Measurements from ENCODE around the gene RPAP2. TPM values are rescaled to one million over a fixed set of nuclear protein-coding genes. Genes with fewer than 3 reads are reported as not detected.

Gene RPAP2
- total RNA-seq, 1 experiment from 2014 or later, result 19.8 TPM

DNA sequence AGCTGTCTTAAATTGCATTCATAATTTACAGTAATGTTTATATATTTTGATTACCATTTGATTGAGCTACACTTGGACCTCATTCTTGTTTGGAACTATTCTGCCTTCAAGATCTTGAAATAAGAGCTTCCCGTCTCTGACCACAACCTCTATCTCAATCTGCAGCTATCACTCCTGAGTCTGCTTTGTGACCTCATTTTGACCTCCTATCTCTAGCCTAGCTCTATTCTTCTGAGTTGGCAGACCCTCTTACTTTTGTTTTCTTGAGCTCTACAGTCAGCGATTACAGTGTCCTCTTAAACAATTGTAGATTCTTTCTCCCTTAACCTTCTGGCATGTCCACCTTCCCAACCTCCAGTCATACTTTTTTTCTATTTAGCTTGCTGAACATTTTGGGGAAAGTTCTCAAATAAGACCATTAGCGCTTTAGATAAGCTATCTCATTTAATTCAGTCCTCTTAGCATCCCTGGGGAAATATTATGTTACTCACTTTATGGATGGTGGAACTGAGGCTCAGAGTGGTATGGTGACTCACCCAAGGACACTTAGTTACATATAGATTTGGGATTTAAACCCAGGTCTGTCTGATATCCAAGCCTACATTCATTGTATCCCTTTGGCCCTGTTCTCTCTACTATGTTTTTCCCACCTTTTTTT lies 19.1 kb downstream of the RPAP2 start:
- Mint-ChIP-seq H3K9me3 (no peaks in the 10 kb centered on the region), H3K27ac (no peak overlapping the region), H3K27me3 (ENCODE audit: low read depth) (no peaks in the 10 kb centered on the region), H3K4me3 (no peak overlapping the region), H3K4me1 (no peaks in the 10 kb centered on the region), H3K36me3 (peaks cover 9% of the 10 kb centered on the region)
- CTCF ChIA-PET, result no interaction called here
- no peak for ATAC-seq
- POLR2A ChIA-PET, result no interaction called here
- TF ChIP-seq ZNF263 (CRISPR knock-in tag; IDR thresholded peaks at IDR 0.05; ENCODE audit: low read depth), result no peak
- TF ChIP-seq, protein P1, sequence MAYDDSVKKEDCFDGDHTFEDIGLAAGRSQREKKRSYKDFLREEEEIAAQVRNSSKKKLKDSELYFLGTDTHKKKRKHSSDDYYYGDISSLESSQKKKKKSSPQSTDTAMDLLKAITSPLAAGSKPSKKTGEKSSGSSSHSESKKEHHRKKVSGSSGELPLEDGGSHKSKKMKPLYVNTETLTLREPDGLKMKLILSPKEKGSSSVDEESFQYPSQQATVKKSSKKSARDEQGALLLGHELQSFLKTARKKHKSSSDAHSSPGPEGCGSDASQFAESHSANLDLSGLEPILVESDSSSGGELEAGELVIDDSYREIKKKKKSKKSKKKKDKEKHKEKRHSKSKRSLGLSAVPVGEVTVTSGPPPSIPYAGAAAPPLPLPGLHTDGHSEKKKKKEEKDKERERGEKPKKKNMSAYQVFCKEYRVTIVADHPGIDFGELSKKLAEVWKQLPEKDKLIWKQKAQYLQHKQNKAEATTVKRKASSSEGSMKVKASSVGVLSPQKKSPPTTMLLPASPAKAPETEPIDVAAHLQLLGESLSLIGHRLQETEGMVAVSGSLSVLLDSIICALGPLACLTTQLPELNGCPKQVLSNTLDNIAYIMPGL (CRISPR knock-in tag; IDR thresholded peaks at IDR 0.05), result no peak
- no peak for TF ChIP-seq NR2C2 (CRISPR knock-in tag; IDR thresholded peaks at IDR 0.05)
- no peak for TF ChIP-seq GTF2I (CRISPR knock-in tag; conservative IDR thresholded peaks at IDR 0.05)
- no peak for TF ChIP-seq NFATC4 (CRISPR knock-in tag; IDR thresholded peaks at IDR 0.05)
- no peak for TF ChIP-seq PRRX2 (CRISPR knock-in tag; IDR thresholded peaks at IDR 0.05)
- no peak for TF ChIP-seq SMAD3 (CRISPR knock-in tag; IDR thresholded peaks at IDR 0.05; ENCODE audit: borderline replicate concordance)
- TF ChIP-seq ETV6 (CRISPR knock-in tag; IDR thresholded peaks at IDR 0.05), result no peak
- DNase-seq (ENCODE audit: low spot score), result no peak

DNA sequence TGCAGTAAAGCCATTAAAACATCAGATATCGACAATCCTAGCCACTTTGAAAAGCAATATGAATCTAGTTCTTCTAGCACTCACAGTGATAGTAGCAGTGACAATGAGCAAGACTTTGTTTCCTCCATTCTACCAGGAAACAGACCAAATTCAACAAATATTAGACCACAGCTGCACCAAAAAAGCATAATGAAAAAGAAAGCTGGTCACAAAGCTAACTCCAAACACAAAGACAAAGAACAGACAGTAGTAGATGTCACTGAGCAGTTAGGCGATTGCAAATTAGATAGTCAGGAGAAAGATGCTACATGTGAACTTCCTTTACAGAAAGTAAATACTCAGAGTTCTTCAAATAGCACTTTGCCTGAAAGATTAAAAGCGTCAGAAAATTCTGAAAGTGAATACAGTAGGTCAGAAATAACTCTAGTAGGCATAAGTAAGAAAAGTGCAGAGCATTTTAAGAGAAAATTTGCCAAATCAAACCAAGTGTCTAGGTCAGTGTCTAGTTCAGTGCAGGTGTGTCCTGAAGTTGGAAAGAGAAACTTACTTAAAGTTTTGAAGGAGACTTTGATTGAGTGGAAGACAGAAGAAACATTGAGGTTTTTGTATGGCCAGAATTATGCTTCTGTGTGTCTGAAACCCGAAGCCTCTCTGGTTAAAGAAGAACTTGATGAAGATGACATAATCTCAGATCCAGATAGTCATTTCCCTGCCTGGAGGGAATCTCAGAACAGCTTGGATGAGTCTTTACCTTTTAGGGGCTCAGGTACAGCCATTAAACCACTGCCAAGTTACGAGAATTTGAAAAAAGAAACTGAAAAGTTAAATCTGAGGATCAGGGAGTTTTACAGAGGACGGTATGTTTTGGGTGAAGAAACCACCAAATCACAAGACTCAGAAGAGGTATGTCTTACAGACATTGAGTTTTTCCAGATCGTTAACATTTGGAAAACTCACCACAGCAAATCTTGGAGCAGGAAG lies 24.9 kb downstream of the RPAP2 start:
- Mint-ChIP-seq H3K27me3 (ENCODE audit: low read depth) (no peaks in the 10 kb centered on the region), H3K4me3 (no peak overlapping the region), H3K4me1 (no peaks in the 10 kb centered on the region), H3K9me3 (peaks cover 37% of the 10 kb centered on the region), H3K27ac (no peak overlapping the region), H3K36me3 (peaks cover 60% of the 10 kb centered on the region)
- TF ChIP-seq TP53 (CRISPR knock-in tag; IDR thresholded peaks at IDR 0.05) (no peak), GRHL2 (CRISPR knock-in tag; IDR thresholded peaks at IDR 0.05; ENCODE audit: insufficient replicate concordance, severe bottlenecking) (no peak), FOXP1 (CRISPR knock-in tag; IDR thresholded peaks at IDR 0.05; ENCODE audit: borderline replicate concordance) (no peak), NR2C2 (CRISPR knock-in tag; IDR thresholded peaks at IDR 0.05) (no peak)
- TF ChIP-seq, protein P2, sequence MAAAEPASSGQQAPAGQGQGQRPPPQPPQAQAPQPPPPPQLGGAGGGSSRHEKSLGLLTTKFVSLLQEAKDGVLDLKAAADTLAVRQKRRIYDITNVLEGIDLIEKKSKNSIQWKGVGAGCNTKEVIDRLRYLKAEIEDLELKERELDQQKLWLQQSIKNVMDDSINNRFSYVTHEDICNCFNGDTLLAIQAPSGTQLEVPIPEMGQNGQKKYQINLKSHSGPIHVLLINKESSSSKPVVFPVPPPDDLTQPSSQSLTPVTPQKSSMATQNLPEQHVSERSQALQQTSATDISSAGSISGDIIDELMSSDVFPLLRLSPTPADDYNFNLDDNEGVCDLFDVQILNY (CRISPR knock-in tag; IDR thresholded peaks at IDR 0.05), result no peak
- TF ChIP-seq, protein P3, sequence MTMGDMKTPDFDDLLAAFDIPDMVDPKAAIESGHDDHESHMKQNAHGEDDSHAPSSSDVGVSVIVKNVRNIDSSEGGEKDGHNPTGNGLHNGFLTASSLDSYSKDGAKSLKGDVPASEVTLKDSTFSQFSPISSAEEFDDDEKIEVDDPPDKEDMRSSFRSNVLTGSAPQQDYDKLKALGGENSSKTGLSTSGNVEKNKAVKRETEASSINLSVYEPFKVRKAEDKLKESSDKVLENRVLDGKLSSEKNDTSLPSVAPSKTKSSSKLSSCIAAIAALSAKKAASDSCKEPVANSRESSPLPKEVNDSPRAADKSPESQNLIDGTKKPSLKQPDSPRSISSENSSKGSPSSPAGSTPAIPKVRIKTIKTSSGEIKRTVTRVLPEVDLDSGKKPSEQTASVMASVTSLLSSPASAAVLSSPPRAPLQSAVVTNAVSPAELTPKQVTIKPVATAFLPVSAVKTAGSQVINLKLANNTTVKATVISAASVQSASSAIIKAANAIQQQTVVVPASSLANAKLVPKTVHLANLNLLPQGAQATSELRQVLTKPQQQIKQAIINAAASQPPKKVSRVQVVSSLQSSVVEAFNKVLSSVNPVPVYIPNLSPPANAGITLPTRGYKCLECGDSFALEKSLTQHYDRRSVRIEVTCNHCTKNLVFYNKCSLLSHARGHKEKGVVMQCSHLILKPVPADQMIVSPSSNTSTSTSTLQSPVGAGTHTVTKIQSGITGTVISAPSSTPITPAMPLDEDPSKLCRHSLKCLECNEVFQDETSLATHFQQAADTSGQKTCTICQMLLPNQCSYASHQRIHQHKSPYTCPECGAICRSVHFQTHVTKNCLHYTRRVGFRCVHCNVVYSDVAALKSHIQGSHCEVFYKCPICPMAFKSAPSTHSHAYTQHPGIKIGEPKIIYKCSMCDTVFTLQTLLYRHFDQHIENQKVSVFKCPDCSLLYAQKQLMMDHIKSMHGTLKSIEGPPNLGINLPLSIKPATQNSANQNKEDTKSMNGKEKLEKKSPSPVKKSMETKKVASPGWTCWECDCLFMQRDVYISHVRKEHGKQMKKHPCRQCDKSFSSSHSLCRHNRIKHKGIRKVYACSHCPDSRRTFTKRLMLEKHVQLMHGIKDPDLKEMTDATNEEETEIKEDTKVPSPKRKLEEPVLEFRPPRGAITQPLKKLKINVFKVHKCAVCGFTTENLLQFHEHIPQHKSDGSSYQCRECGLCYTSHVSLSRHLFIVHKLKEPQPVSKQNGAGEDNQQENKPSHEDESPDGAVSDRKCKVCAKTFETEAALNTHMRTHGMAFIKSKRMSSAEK (CRISPR knock-in tag; IDR thresholded peaks at IDR 0.05; ENCODE audit: borderline replicate concordance), result no peak
- TF ChIP-seq, protein P4, sequence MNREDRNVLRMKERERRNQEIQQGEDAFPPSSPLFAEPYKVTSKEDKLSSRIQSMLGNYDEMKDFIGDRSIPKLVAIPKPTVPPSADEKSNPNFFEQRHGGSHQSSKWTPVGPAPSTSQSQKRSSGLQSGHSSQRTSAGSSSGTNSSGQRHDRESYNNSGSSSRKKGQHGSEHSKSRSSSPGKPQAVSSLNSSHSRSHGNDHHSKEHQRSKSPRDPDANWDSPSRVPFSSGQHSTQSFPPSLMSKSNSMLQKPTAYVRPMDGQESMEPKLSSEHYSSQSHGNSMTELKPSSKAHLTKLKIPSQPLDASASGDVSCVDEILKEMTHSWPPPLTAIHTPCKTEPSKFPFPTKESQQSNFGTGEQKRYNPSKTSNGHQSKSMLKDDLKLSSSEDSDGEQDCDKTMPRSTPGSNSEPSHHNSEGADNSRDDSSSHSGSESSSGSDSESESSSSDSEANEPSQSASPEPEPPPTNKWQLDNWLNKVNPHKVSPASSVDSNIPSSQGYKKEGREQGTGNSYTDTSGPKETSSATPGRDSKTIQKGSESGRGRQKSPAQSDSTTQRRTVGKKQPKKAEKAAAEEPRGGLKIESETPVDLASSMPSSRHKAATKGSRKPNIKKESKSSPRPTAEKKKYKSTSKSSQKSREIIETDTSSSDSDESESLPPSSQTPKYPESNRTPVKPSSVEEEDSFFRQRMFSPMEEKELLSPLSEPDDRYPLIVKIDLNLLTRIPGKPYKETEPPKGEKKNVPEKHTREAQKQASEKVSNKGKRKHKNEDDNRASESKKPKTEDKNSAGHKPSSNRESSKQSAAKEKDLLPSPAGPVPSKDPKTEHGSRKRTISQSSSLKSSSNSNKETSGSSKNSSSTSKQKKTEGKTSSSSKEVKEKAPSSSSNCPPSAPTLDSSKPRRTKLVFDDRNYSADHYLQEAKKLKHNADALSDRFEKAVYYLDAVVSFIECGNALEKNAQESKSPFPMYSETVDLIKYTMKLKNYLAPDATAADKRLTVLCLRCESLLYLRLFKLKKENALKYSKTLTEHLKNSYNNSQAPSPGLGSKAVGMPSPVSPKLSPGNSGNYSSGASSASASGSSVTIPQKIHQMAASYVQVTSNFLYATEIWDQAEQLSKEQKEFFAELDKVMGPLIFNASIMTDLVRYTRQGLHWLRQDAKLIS (CRISPR knock-in tag; IDR thresholded peaks at IDR 0.05; ENCODE audit: borderline replicate concordance), result no peak
- TF ChIP-seq, protein P5, sequence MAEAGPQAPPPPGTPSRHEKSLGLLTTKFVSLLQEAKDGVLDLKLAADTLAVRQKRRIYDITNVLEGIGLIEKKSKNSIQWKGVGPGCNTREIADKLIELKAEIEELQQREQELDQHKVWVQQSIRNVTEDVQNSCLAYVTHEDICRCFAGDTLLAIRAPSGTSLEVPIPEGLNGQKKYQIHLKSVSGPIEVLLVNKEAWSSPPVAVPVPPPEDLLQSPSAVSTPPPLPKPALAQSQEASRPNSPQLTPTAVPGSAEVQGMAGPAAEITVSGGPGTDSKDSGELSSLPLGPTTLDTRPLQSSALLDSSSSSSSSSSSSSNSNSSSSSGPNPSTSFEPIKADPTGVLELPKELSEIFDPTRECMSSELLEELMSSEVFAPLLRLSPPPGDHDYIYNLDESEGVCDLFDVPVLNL (CRISPR knock-in tag; IDR thresholded peaks at IDR 0.05; ENCODE audit: borderline replicate concordance, low read depth), result no peak
- ATAC-seq (no peak), DNase-seq (ENCODE audit: low spot score) (no peak)
- POLR2A ChIA-PET, result no interaction called here
- CTCF ChIA-PET, result no interaction called here

Data from WTC11 (cell line).